SJSA1 (cell line): ENCODE results near the gene DBP. TPM values are rescaled to one million over a fixed set of nuclear protein-coding genes. Genes with fewer than 3 reads are reported as not detected.
"Not testable (repeated sequence)": the region's sequence is repeated elsewhere in the genome, so short reads cannot be mapped to it uniquely, and the experiment has no call there.

Experiments used
- DNase-seq, 2 experiments: peaks; one replicate each; pipeline ENCODE4 v3.0.0-alpha.2; 2015 to 2020; ENCODE audit warnings: low spot score in 2 of 2, low read depth in 1 of 2
- H3K27ac ChIP-seq: fragments of 250-450 bp; sonication (Bioruptor Pico); 2 replicates; pipeline ENCODE4 v1.5.1; 2020; ENCODE audit warnings: mild to moderate bottlenecking, moderate library complexity
- H3K27me3 ChIP-seq: fragments of 250-450 bp; sonication (Bioruptor Pico); replicated peaks from 2 replicates; pipeline ENCODE4 v1.5.1; 2020; ENCODE audit warnings: mild to moderate bottlenecking, moderate library complexity
- H3K36me3 ChIP-seq: fragments of 250-450 bp; sonication (Bioruptor Pico); 2 replicates; pipeline ENCODE4 v1.5.1; 2020; ENCODE audit warnings: mild to moderate bottlenecking
- H3K4me1 ChIP-seq: fragments of 250-450 bp; sonication (Bioruptor Pico); replicated peaks from 2 replicates; pipeline ENCODE4 v1.6.1; 2021; ENCODE audit warnings: mild to moderate bottlenecking
- H3K4me3 ChIP-seq: fragments of 250-450 bp; sonication (Bioruptor Pico); 2 replicates; pipeline ENCODE4 v1.5.1; 2020; ENCODE audit warnings: mild to moderate bottlenecking
- H3K9me3 ChIP-seq: fragments of 250-450 bp; sonication (Bioruptor Pico); replicated peaks from 2 replicates; pipeline ENCODE4 v1.5.1; 2020; ENCODE audit warnings: mild to moderate bottlenecking
- total RNA-seq: library from RNA; depleted of rRNA; stranded (reverse); fragments of >200 nt; shearing (Covaris generic); gene quantifications from 2 replicates; pipeline ENCODE4 v1.2.3, GENCODE V29; 2014

Gene DBP
- total RNA-seq, 1 experiment from 2014 or later: 2.2 TPM

GRCh38 chr19:48658483-48658882, 21.3 kb upstream of the DBP start:
- Histone ChIP-seq H3K36me3 (no peaks in the 10 kb centered on the region), H3K4me3 (no peak overlapping the region), H3K4me1 (peaks cover 27% of the 10 kb centered on the region), H3K27ac (no peak overlapping the region), H3K9me3 (no peaks in the 10 kb centered on the region), H3K27me3 (no peaks in the 10 kb centered on the region)
- no peak for DNase-seq

- H3K4me3 ChIP-seq, H3K9me3 ChIP-seq, DNase-seq, H3K27ac ChIP-seq, H3K27me3 ChIP-seq, H3K36me3 ChIP-seq: not testable (repeated sequence)
- H3K4me1 ChIP-seq: peaks cover 30% of the 10 kb centered on the region
Observed at GRCh38 chr19:48657828-48658227, 20.6 kb upstream of the DBP start.

DNA sequence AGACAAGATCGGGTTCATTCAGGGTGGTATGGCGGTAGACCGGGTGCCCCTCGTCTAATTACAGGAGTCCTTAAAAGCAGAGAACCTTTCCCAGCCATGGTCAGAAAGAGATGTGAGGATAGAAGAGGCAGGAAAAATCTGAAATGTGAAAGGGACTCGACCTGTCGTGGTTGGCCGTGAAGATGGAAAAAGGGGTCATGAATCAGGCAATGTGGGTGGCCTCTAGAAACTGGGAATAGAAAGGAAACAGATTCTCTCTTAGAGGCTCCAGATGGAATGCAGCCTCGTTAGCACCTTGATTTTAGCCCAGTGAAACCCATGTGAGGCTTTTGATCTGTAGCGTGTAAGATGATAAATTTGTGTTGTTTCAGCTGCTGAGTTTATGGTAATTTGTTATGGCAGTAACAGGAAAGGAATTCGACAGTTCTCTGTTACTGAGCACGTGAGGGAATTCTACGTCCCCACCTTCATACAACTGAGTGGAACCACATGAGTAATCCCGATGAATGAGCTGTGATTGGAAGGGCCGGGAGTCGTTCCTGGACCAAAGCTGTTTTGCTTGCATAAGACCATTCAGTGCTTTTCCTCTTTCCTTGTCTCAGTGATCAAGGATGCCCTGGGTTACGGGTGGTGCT, 19.8 kb upstream of the DBP start:
- Histone ChIP-seq H3K4me3 (no peak overlapping the region), H3K4me1 (peaks cover 30% of the 10 kb centered on the region), H3K36me3 (no peaks in the 10 kb centered on the region), H3K27me3 (no peaks in the 10 kb centered on the region), H3K27ac (peak overlapping the region; percentile 13), H3K9me3 (no peaks in the 10 kb centered on the region)
- DNase-seq: peak; percentile 68 to 85

GRCh38 chr19:48654299-48655059, 17.3 kb upstream of the DBP start:
- no peak overlapping the region for H3K4me3 ChIP-seq
- no peak overlapping the region for H3K27ac ChIP-seq
- peaks cover 32% of the 10 kb centered on the region for H3K4me1 ChIP-seq
- no peaks in the 10 kb centered on the region for H3K36me3 ChIP-seq
- no peaks in the 10 kb centered on the region for H3K9me3 ChIP-seq
- no peaks in the 10 kb centered on the region for H3K27me3 ChIP-seq
- DNase-seq: peak in 1 of 2 experiments; percentile 46

DNA sequence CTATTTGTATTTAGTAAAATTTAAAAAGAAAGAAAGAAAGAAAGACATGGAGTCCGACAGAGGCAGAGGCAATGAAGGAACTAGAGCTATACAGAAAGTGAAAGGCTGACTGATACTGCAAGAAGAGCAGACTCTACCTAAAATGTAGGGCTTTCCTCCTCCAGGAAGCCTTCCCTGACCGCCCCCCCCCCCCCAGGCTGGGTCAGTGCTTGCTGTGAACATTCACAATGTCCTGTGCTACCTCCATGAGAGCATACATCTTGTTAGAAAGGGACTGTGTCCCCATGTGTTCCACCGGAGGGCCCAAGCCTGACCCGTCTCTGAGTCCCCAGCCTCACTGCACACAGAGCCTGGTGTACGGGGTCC, 14.5 kb upstream of the DBP start:
- peaks cover 27% of the 10 kb centered on the region for H3K4me1 ChIP-seq
- H3K36me3 ChIP-seq: no peaks in the 10 kb centered on the region
- H3K4me3 ChIP-seq: no peak overlapping the region
- DNase-seq: no peak
- no peak overlapping the region for H3K27ac ChIP-seq
- H3K27me3 ChIP-seq: no peaks in the 10 kb centered on the region
- no peaks in the 10 kb centered on the region for H3K9me3 ChIP-seq

- peaks cover 3% of the 10 kb centered on the region; the same call in 1 of the 2 replicates for H3K27me3 ChIP-seq
- H3K9me3 ChIP-seq: no peaks in the 10 kb centered on the region
- peaks cover 26% of the 10 kb centered on the region for H3K4me1 ChIP-seq
- no peak for DNase-seq
- no peak overlapping the region for H3K4me3 ChIP-seq
- no peaks in the 10 kb centered on the region for H3K36me3 ChIP-seq
- no peak overlapping the region for H3K27ac ChIP-seq
Observed at GRCh38 chr19:48650974-48651682, 13.9 kb upstream of the DBP start.

- no peak overlapping the region for H3K4me3 ChIP-seq
- peaks cover 13% of the 10 kb centered on the region for H3K27me3 ChIP-seq
- H3K27ac ChIP-seq: no peak overlapping the region
- no peaks in the 10 kb centered on the region for H3K9me3 ChIP-seq
- no peak for DNase-seq
- peaks cover 22% of the 10 kb centered on the region for H3K4me1 ChIP-seq
- H3K36me3 ChIP-seq: no peaks in the 10 kb centered on the region
Observed at GRCh38 chr19:48648134-48648533, 11.0 kb upstream of the DBP start.

DNA sequence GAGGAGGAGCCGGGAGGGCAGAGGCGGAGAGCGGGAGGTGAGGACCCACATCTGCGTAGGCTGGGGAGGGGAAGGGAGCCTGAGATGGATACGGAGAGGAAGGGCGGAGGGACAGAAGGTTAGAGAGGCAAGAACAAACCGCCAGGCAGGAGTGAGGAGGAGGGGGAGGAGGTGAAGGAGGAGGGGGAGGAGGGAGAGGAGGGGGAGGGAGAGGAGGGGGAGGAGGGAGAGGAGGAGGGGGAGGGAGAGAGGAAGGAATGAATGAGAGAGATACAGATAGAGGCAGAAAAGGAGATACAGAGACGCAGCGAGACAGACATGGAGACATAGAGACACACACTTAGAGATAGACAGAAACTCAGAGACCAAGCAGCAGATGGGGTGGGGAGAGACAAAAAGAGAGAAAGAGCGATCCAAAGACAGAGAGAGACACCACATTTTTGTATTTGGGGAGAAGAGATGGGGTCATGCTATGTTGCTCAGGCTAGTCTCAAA, 9.6 kb upstream of the DBP start:
- peaks cover 13% of the 10 kb centered on the region for H3K27me3 ChIP-seq
- H3K4me1 ChIP-seq: peaks cover 19% of the 10 kb centered on the region
- no peaks in the 10 kb centered on the region for H3K9me3 ChIP-seq
- no peaks in the 10 kb centered on the region for H3K36me3 ChIP-seq
- no peak overlapping the region for H3K27ac ChIP-seq
- peak overlapping the region; percentile 24 for H3K4me3 ChIP-seq
- no peak for DNase-seq

- peak; percentile 65 to 88 for DNase-seq
- H3K27me3 ChIP-seq: peaks cover 13% of the 10 kb centered on the region
- no peak within 1 kb of the TSS for H3K27ac ChIP-seq
- H3K36me3 ChIP-seq: no peaks in the 10 kb centered on the region
- H3K9me3 ChIP-seq: no peaks in the 10 kb centered on the region
- peak within 1 kb of the TSS; percentile 24 for H3K4me3 ChIP-seq
- peaks cover 19% of the 10 kb centered on the region for H3K4me1 ChIP-seq
Observed at GRCh38 chr19:48646001-48646721, 9.0 kb upstream of the DBP start, which contains the start of gene CA11. TSS of gene CA11 (minus strand) at chr19:48646187. CDS start at chr19:48645632, 555 bp downstream.

- Histone ChIP-seq H3K36me3 (no peaks in the 10 kb centered on the region), H3K9me3 (no peaks in the 10 kb centered on the region), H3K4me1 (peaks cover 19% of the 10 kb centered on the region), H3K27me3 (peaks cover 13% of the 10 kb centered on the region), H3K4me3 (no peak overlapping the region), H3K27ac (no peak overlapping the region)
- DNase-seq: no peak
Observed at GRCh38 chr19:48645620-48646000, 8.4 kb upstream of the DBP start.

DNA sequence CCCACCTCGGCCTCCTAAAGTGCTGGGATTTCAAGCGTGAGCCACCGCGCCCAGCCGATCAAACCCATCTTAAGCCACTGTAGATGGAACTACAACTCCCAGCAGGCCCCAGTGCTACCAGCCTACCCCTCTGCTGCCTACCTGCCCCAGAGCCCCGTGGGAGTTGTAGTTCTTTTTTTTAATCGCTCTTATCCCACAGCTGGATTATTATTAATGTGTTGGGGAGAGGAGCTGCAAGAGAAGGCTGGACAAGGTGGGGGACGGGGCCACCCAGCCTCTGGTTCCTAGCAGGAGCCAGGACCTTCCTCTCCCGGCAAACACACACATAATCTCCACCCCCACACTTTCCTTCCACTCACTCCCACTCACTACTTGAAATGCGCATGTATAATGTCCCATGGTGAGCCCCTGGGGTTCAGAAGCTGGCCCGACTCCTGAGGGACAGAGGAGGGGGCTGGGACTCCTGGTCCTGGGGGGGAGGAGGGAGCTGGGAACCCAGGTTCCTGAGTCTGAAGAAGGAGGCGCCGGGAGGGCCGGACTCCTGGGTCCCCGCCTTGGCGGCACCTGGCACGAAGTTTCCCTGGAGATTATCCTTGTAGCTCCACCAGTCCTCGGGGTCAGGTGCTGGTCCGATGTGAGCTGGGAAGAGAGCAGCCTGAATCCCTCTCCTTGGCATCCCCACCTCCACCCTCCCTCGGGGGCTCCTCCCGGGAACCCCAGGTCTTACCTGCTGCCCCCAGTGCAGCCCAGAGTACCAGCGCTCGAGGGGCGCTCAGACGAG, 7.8 kb upstream of the DBP start:
- H3K4me3 ChIP-seq: no peak overlapping the region
- no peaks in the 10 kb centered on the region for H3K9me3 ChIP-seq
- no peak overlapping the region for H3K27ac ChIP-seq
- H3K36me3 ChIP-seq: no peaks in the 10 kb centered on the region
- DNase-seq: peak in 1 of 2 experiments; percentile 59
- H3K27me3 ChIP-seq: peaks cover 13% of the 10 kb centered on the region
- H3K4me1 ChIP-seq: peaks cover 19% of the 10 kb centered on the region

GRCh38 chr19:48644355-48644754, 7.2 kb upstream of the DBP start:
- H3K36me3 ChIP-seq: no peaks in the 10 kb centered on the region
- H3K4me3 ChIP-seq: no peak overlapping the region
- no peak overlapping the region for H3K27ac ChIP-seq
- no peak for DNase-seq
- H3K27me3 ChIP-seq: peaks cover 13% of the 10 kb centered on the region
- H3K9me3 ChIP-seq: no peaks in the 10 kb centered on the region
- peaks cover 13% of the 10 kb centered on the region for H3K4me1 ChIP-seq

DNA sequence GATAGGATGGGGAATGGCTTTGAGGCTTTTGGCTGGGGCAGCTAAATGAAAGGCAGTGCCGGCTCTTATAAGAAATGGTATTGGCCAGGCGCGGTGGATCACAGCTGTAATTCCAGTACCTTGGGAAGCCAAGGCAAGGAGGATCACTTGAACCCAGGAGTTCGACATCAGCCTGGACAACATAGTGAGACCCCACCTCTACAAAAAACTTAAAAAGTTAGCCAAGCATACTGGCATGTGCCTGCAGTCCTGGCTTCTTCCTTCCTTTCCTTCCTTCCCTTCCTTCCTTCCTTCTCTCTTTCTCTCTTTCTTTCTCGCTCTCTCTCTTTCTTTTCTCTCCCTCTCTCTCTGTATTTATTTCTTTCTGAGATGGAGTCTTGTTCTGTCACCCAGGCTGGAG, 5.7 kb upstream of the DBP start:
- no peaks in the 10 kb centered on the region for H3K9me3 ChIP-seq
- DNase-seq: no peak
- H3K27me3 ChIP-seq: peaks cover 13% of the 10 kb centered on the region
- peaks cover 9% of the 10 kb centered on the region for H3K4me1 ChIP-seq
- no peaks in the 10 kb centered on the region for H3K36me3 ChIP-seq
- no peak overlapping the region for H3K4me3 ChIP-seq
- H3K27ac ChIP-seq: no peak overlapping the region
